ENCODE data around the gene UBTF.

GRCh38 chr17:44183024-44183423 is 36.5 kb downstream of the UBTF start:
- TF ChIP-seq CTCF (IDR thresholded peaks at IDR 0.05): no peak
- TF ChIP-seq POLR2A (IDR thresholded peaks at IDR 0.05): no peak
